Fibroblast of peridontal ligament (primary cell): ENCODE results near the gene DYNC1I2.

Source experiments
- DNase-seq: peaks from one replicate; pipeline ENCODE4 v3.0.0-alpha.2; 2010; ENCODE audit errors: extremely low read depth

DYNC1I2 gene

GRCh38 chr2:171687287-171688128, at the start of gene DYNC1I2:
Gene DYNC1I2, plus strand, starts transcription at chr2:171687469. Its CDS starts 2,687 bp downstream, at chr2:171690156.
- DNase-seq = peak; percentile 97

GRCh38 chr2:171651667-171652415, 35.4 kb upstream of the DYNC1I2 start:
- DNase-seq = no peak

GRCh38 chr2:171652416-171652785, 34.9 kb upstream of the DYNC1I2 start:
- peak; percentile 48 for DNase-seq

- DNase-seq = no peak
Measured at GRCh38 chr2:171655586-171655985, 31.7 kb upstream of the DYNC1I2 start.

GRCh38 chr2:171667041-171667440, 20.2 kb upstream of the DYNC1I2 start:
- no peak for DNase-seq

- DNase-seq = no peak
Measured at GRCh38 chr2:171668183-171668582, 19.1 kb upstream of the DYNC1I2 start.

- no peak for DNase-seq
Measured at GRCh38 chr2:171669121-171669520, 18.1 kb upstream of the DYNC1I2 start.

GRCh38 chr2:171670655-171671054, 16.6 kb upstream of the DYNC1I2 start:
- no peak for DNase-seq

- no peak for DNase-seq
Measured at GRCh38 chr2:171671867-171672266, 15.4 kb upstream of the DYNC1I2 start.

- DNase-seq = peak; percentile 58
Measured at GRCh38 chr2:171673905-171674304, 13.4 kb upstream of the DYNC1I2 start.

- no peak for DNase-seq
Measured at GRCh38 chr2:171675810-171676345, 11.4 kb upstream of the DYNC1I2 start.

GRCh38 chr2:171678619-171679018, 8.7 kb upstream of the DYNC1I2 start:
- no peak for DNase-seq

GRCh38 chr2:171688129-171688465, 828 bp downstream of the DYNC1I2 start:
- peak; percentile 55 for DNase-seq

GRCh38 chr2:171692331-171692730, 5.1 kb downstream of the DYNC1I2 start:
- DNase-seq = no peak

- DNase-seq = peak; percentile 60
Measured at GRCh38 chr2:171702781-171703556, 15.7 kb downstream of the DYNC1I2 start.

GRCh38 chr2:171703574-171704347, 16.5 kb downstream of the DYNC1I2 start:
- DNase-seq = peak; percentile 76

GRCh38 chr2:171706152-171706803, 19.0 kb downstream of the DYNC1I2 start:
- DNase-seq = peak; percentile 74

GRCh38 chr2:171707752-171708151, 20.5 kb downstream of the DYNC1I2 start:
- DNase-seq = peak; percentile 24

- no peak for DNase-seq
Measured at GRCh38 chr2:171709011-171709685, 21.9 kb downstream of the DYNC1I2 start.

- peak; percentile 35 for DNase-seq
Measured at GRCh38 chr2:171711351-171711750, 24.1 kb downstream of the DYNC1I2 start.
